GM12878 (cell line): ENCODE results near the gene PKM. TPM values are rescaled to one million over a fixed set of nuclear protein-coding genes. Genes with fewer than 3 reads are reported as not detected.

Source experiments
- ATAC-seq: fragments of 200-7000 bp; cut with Tn5 transposase; 3 replicates; pipeline ENCODE4 v1.9.1; 2020; ENCODE audit warnings: mild to moderate bottlenecking, moderate library complexity
- BruUV-seq: library from RNA; stranded (reverse); fragments of 400-500 nt; replicated peaks from 2 replicates; lab custom pipeline; 2021; lab: Mats Ljungman, UMichigan
- CTCF ChIA-PET: fragments of 300-600 bp; sonication (Branson Sonifier 250); formaldehyde crosslinking; extraction: SDS; loops from one replicate; lab custom pipeline; 2021; ENCODE audit warnings: inconsistent platforms; lab: Yijun Ruan, JAX
- POLR2A ChIA-PET: fragments of 350-600 bp; formaldehyde crosslinking; extraction: SDS; loops from one replicate; lab custom pipeline; 2021; ENCODE audit warnings: inconsistent platforms; lab: Charles Lee
- RAD21 ChIA-PET: fragments of 300-600 bp; sonication (Branson Sonifier 250); formaldehyde crosslinking; loops from one replicate; lab custom pipeline; 2023; ENCODE audit warnings: antibody characterized with exemption; ENCODE audit not compliant: unreplicated experiment; lab: Charles Lee
- SMC1A ChIA-PET: fragments of 300-600 bp; sonication (Branson Sonifier 250); formaldehyde crosslinking; loops from one replicate; lab custom pipeline; 2023; ENCODE audit not compliant: unreplicated experiment, uncharacterized antibody; lab: Charles Lee
- DNase-seq: peaks from one replicate; pipeline ENCODE4 v3.0.0-alpha.2; 2011; ENCODE audit warnings: low read depth, low spot score
- FAIRE-seq: peaks from 3 replicates; lab custom pipeline; 2011; peaks lifted over from hg19 to GRCh38; lab: Jason Lieb, UNC
- H2AFZ ChIP-seq: 2 replicates; pipeline ENCODE4 v1.6.0; 2011; ENCODE audit warnings: low read depth, low read length, control low read depth; ENCODE audit not compliant: control insufficient read depth
- H3K27ac ChIP-seq: 2 replicates; pipeline ENCODE4 v1.5.1; 2011; ENCODE audit warnings: control low read depth; ENCODE audit not compliant: control insufficient read depth, insufficient read depth
- H3K27me3 ChIP-seq, 2 experiments: replicated peaks in 1 of 2; 2 replicates each; pipeline versions ENCODE4 v1.6.0 to v1.6.1; 2011; ENCODE audit warnings: low read length in 1 of 2; ENCODE audit not compliant: control insufficient read depth in 2 of 2, insufficient read depth in 2 of 2
- H3K36me3 ChIP-seq, 2 experiments: 2 replicates each; pipeline ENCODE4 v1.5.1; 2011; ENCODE audit warnings: low read length in 1 of 2; ENCODE audit not compliant: control insufficient read depth in 2 of 2, insufficient read depth in 2 of 2
- H3K4me1 ChIP-seq: 2 replicates; pipeline ENCODE4 v1.6.1; 2011; ENCODE audit warnings: mild to moderate bottlenecking, low read length, moderate library complexity, mixed read lengths; ENCODE audit not compliant: control insufficient read depth, insufficient read depth
- H3K4me2 ChIP-seq: 2 replicates; pipeline ENCODE4 v1.6.0; 2011; ENCODE audit warnings: control low read depth; ENCODE audit not compliant: control insufficient read depth, insufficient read depth
- H3K4me3 ChIP-seq: fragments of 200-600 bp; sonication (generic); 2 replicates; pipeline ENCODE4 v1.5.1; 2016
- H3K79me2 ChIP-seq: 2 replicates; pipeline ENCODE4 v1.6.0; 2011; ENCODE audit warnings: low read length; ENCODE audit not compliant: control insufficient read depth, insufficient read depth
- H3K9ac ChIP-seq: 2 replicates; pipeline ENCODE4 v1.8.0; 2011; ENCODE audit warnings: low read length, control low read depth, mixed read lengths; ENCODE audit not compliant: control insufficient read depth, insufficient read depth
- H3K9me3 ChIP-seq: replicated peaks from 3 replicates; pipeline ENCODE4 v1.5.1; 2011; ENCODE audit warnings: mild to moderate bottlenecking, low read length; ENCODE audit not compliant: control insufficient read depth, insufficient read depth
- H4K20me1 ChIP-seq: 2 replicates; pipeline ENCODE4 v1.6.0; 2011; ENCODE audit not compliant: control insufficient read depth, insufficient read depth
- ATF7 ChIP-seq: fragments of 450-650 bp; IDR thresholded peaks from 2 replicates; pipeline ENCODE4 v1.6.1; 2016; ENCODE audit warnings: low read depth, mild to moderate bottlenecking
- FOXM1 ChIP-seq: IDR thresholded peaks from 2 replicates; pipeline ENCODE4 v1.6.1; 2012; ENCODE audit warnings: low read depth, mild to moderate bottlenecking, inconsistent platforms, low read length, moderate library complexity
- GABPA ChIP-seq: IDR thresholded peaks from 2 replicates; pipeline ENCODE4 v1.6.1; 2014; ENCODE audit warnings: antibody characterized with exemption, low read depth, mild to moderate bottlenecking, inconsistent platforms
- IKZF1 ChIP-seq: fragments of 450-650 bp; conservative IDR thresholded peaks from 2 replicates; pipeline ENCODE4 v1.6.1; 2017; ENCODE audit warnings: antibody characterized with exemption, mild to moderate bottlenecking
- IKZF2 ChIP-seq, 2 experiments: fragments of 450-650 bp; IDR thresholded peaks; 2 replicates each; pipeline ENCODE4 v1.6.1; 2017; ENCODE audit warnings: mild to moderate bottlenecking in 2 of 2, moderate library complexity in 2 of 2
- SIX5 ChIP-seq: IDR thresholded peaks from 2 replicates; pipeline ENCODE4 v1.6.1; 2011; ENCODE audit warnings: mild to moderate bottlenecking, low read depth, low read length, moderate library complexity; ENCODE audit not compliant: severe bottlenecking
- SREBF1 ChIP-seq: IDR thresholded peaks from 2 replicates; pipeline ENCODE4 v1.6.1; 2012; ENCODE audit warnings: mild to moderate bottlenecking, low read length
- WRNIP1 ChIP-seq: IDR thresholded peaks from 2 replicates; pipeline ENCODE4 v1.6.1; 2011; ENCODE audit warnings: low read depth, low read length, improper control_type of control experiment, borderline replicate concordance
- YBX1 ChIP-seq: fragments of 450-650 bp; IDR thresholded peaks from 2 replicates; pipeline ENCODE4 v1.6.1; 2016; ENCODE audit warnings: antibody characterized with exemption
- ZNF207 ChIP-seq: fragments of 450-650 bp; IDR thresholded peaks from 2 replicates; pipeline ENCODE4 v1.6.1; 2014; ENCODE audit warnings: antibody characterized with exemption, mild to moderate bottlenecking, borderline replicate concordance
- WGBS: methylation state at CpG from one replicate; pipeline ENCODE4 v1.1.6; 2016; ENCODE audit warnings: low lambda C conversion rate; ENCODE audit not compliant: insufficient replicate concordance, insufficient coverage; ENCODE audit errors: missing lambda C conversion rate; 5-methylcytosine and 5-hydroxymethylcytosine counted together
- in situ Hi-C: fragments of 300-500 bp; cut with MboI; formaldehyde crosslinking; loops from 9 replicates; pipeline ENCODE4 v1.14.3; 2018; ENCODE audit warnings: mixed read lengths
- intact Hi-C: fragments of 100-400 bp; cut with micrococcal nuclease; formaldehyde crosslinking; loops from one replicate; pipeline ENCODE4 v1.14.2; 2022; ENCODE audit not compliant: unreplicated experiment
- polyA plus RNA-seq, 11 experiments: library from polyadenylated mRNA; depleted of rRNA in 4 of 11; unstranded in 6 of 11; stranded (reverse) in 5 of 11; fragments of >200 nt; fragmentation: Nextera tagmentation in 4 of 11; fragmentation: Illumina TruSeq in 1 of 11; extraction: Ambion mirVana in 4 of 11; extraction: Trizol in 1 of 11; gene quantifications; 1 replicate in 1 of 11; 2 replicates in 10 of 11; pipeline versions ENCODE4 v1.2.1 to v1.2.3, GENCODE V29; 2011 to 2016; ENCODE audit warnings: inconsistent platforms in 2 of 11, missing spikeins in 2 of 11, low read depth in 1 of 11
- total RNA-seq, 4 experiments: library from RNA; depleted of rRNA in 3 of 4; stranded (reverse); fragments of >200 nt in 3 of 4; fragmentation: Illumina TruSeq in 1 of 4; extraction: Trizol in 1 of 4; gene quantifications; 2 replicates each; pipeline versions ENCODE4 v1.2.1 to v1.2.3, GENCODE V29; 2013 to 2021
- TF ChIP-seq, protein P1 (sequence below): IDR thresholded peaks from 2 replicates; pipeline ENCODE4 v1.6.1; 2012; ENCODE audit warnings: improper control_type of control experiment, low read depth, low read length; ENCODE audit not compliant: insufficient replicate concordance

PKM gene
- total and polyA plus RNA-seq, 10 of the 15 experiments (the other 5 are each of a cell fraction or from before 2014, with no cell fraction given) = 491 to 2,011 (median 1,433) TPM

DNA sequence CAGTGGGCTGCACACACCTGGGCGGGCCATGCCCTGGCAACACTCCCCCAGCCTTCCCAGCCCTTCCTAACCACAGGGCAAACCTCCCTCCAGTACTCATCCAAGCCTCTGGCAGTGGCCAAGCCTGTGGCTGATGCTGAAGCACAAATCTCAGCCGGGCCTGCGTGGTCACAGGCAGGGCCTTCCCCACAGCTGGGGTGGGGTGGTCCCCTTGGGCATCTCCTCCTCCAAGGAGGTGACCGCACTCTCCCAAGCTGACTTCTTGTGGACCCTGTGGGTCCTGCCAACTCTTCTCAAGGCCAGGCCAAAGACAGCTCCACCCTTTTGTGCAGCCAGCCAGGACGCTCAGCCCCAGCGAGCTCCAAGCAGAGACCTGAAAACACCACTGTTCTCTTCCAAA, 54.8 kb downstream of the PKM start:
- H3K4me3 ChIP-seq = no peak overlapping the region
- no peaks in the 10 kb centered on the region for H3K36me3 ChIP-seq
- H3K4me1 ChIP-seq = no peaks in the 10 kb centered on the region; the same call in 1 of the 2 replicates
- ChIA-PET RAD21 (no interaction called here), CTCF (interaction anchor here (1.2 to 1.7 kb wide), 2 partner anchors 10 to 136 kb away, joined by 3 read pairs; no protein-coding TSS in a partner anchor), POLR2A (no interaction called here), SMC1A (interaction anchor here (0.6 kb wide), 1 partner anchor 37 kb away, joined by 3 read pairs; no protein-coding TSS in a partner anchor)
- DNase-seq (no peak), FAIRE-seq (no peak), ATAC-seq (no peak)
- H4K20me1 ChIP-seq = no peaks in the 10 kb centered on the region
- BruUV-seq = no TSS peak
- WGBS = 59% methylated on average over 6 of the region's 6 CpGs
- H3K9me3 ChIP-seq = no peaks in the 10 kb centered on the region
- no peak overlapping the region for H2AFZ ChIP-seq
- in situ Hi-C loops = no loop called here
- H3K27ac ChIP-seq = no peak overlapping the region
- intact Hi-C loops = no loop called here
- TF ChIP-seq FOXM1 (no peak), IKZF2 (IDR thresholded peaks at IDR 0.05) (no peak), ZNF207 (no peak), ATF7 (no peak), IKZF1 (no peak), SIX5 (no peak)
- H3K4me2 ChIP-seq = no peak overlapping the region
- H3K27me3 ChIP-seq = no peaks in the 10 kb centered on the region
- no peak overlapping the region for H3K9ac ChIP-seq
- H3K79me2 ChIP-seq = no peaks in the 10 kb centered on the region

GRCh38 chr15:72175186-72176044, 55.6 kb downstream of the PKM start:
- no TSS peak for BruUV-seq
- CTCF ChIA-PET = interaction anchor here (1.0 to 1.7 kb wide), 3 partner anchors 11 to 373 kb away, joined by 3 read pairs; no protein-coding TSS in a partner anchor
- RAD21 ChIA-PET = no interaction called here
- H3K27ac ChIP-seq = no peak overlapping the region
- SMC1A ChIA-PET = no interaction called here
- in situ Hi-C loops = no loop called here
- intact Hi-C loops = no loop called here
- no peak overlapping the region for H3K9ac ChIP-seq
- H2AFZ ChIP-seq = no peak overlapping the region
- H3K4me1 ChIP-seq = no peaks in the 10 kb centered on the region; the same call in 1 of the 2 replicates
- DNase-seq (no peak), ATAC-seq (no peak), FAIRE-seq (no peak)
- WGBS = 49% methylated on average over 15 of the region's 15 CpGs
- H3K9me3 ChIP-seq = no peaks in the 10 kb centered on the region
- H3K4me2 ChIP-seq = no peak overlapping the region
- no peak overlapping the region for H3K4me3 ChIP-seq
- H4K20me1 ChIP-seq = no peaks in the 10 kb centered on the region
- POLR2A ChIA-PET = no interaction called here
- no peaks in the 10 kb centered on the region for H3K79me2 ChIP-seq
- no peaks in the 10 kb centered on the region for H3K36me3 ChIP-seq
- H3K27me3 ChIP-seq = no peaks in the 10 kb centered on the region
- TF ChIP-seq YBX1 (no peak), GABPA (no peak), SREBF1 (no peak), WRNIP1 (no peak)
- TF ChIP-seq, protein P1, sequence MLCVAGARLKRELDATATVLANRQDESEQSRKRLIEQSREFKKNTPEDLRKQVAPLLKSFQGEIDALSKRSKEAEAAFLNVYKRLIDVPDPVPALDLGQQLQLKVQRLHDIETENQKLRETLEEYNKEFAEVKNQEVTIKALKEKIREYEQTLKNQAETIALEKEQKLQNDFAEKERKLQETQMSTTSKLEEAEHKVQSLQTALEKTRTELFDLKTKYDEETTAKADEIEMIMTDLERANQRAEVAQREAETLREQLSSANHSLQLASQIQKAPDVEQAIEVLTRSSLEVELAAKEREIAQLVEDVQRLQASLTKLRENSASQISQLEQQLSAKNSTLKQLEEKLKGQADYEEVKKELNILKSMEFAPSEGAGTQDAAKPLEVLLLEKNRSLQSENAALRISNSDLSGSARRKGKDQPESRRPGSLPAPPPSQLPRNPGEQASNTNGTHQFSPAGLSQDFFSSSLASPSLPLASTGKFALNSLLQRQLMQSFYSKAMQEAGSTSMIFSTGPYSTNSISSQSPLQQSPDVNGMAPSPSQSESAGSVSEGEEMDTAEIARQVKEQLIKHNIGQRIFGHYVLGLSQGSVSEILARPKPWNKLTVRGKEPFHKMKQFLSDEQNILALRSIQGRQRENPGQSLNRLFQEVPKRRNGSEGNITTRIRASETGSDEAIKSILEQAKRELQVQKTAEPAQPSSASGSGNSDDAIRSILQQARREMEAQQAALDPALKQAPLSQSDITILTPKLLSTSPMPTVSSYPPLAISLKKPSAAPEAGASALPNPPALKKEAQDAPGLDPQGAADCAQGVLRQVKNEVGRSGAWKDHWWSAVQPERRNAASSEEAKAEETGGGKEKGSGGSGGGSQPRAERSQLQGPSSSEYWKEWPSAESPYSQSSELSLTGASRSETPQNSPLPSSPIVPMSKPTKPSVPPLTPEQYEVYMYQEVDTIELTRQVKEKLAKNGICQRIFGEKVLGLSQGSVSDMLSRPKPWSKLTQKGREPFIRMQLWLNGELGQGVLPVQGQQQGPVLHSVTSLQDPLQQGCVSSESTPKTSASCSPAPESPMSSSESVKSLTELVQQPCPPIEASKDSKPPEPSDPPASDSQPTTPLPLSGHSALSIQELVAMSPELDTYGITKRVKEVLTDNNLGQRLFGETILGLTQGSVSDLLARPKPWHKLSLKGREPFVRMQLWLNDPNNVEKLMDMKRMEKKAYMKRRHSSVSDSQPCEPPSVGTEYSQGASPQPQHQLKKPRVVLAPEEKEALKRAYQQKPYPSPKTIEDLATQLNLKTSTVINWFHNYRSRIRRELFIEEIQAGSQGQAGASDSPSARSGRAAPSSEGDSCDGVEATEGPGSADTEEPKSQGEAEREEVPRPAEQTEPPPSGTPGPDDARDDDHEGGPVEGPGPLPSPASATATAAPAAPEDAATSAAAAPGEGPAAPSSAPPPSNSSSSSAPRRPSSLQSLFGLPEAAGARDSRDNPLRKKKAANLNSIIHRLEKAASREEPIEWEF = no peak
